GM12874 (cell line): Measurements from ENCODE around the gene LRRC8B.

Experiments
- TF ChIP-seq, protein P1 (sequence below): IDR thresholded peaks from 2 replicates; pipeline ENCODE4 v1.5.1; 2011; ENCODE audit warnings: low read depth, mild to moderate bottlenecking, control low read depth, low read length, moderate library complexity; ENCODE audit not compliant: insufficient read depth

LRRC8B gene

DNA sequence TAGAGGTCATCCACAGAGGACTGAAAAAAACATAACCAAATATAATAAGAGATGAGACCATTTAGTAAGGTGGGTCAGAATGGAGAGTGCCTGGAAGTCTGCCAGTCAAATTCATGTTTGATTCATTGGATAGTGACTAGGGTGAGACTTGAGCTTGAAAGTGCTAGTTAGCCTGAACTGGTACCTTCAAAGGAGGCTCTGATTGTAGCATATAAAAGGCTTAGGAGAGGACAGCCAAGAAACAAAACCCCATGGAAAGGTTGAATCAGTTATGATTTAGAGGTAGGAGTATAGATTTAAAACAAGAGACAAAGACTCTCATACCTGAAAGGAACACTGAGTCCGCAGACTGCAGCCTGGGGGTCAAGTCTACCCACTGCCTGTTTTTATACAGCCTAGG is 63.9 kb downstream of the LRRC8B start:
- TF ChIP-seq, protein P1, sequence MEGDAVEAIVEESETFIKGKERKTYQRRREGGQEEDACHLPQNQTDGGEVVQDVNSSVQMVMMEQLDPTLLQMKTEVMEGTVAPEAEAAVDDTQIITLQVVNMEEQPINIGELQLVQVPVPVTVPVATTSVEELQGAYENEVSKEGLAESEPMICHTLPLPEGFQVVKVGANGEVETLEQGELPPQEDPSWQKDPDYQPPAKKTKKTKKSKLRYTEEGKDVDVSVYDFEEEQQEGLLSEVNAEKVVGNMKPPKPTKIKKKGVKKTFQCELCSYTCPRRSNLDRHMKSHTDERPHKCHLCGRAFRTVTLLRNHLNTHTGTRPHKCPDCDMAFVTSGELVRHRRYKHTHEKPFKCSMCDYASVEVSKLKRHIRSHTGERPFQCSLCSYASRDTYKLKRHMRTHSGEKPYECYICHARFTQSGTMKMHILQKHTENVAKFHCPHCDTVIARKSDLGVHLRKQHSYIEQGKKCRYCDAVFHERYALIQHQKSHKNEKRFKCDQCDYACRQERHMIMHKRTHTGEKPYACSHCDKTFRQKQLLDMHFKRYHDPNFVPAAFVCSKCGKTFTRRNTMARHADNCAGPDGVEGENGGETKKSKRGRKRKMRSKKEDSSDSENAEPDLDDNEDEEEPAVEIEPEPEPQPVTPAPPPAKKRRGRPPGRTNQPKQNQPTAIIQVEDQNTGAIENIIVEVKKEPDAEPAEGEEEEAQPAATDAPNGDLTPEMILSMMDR, result no peak

DNA sequence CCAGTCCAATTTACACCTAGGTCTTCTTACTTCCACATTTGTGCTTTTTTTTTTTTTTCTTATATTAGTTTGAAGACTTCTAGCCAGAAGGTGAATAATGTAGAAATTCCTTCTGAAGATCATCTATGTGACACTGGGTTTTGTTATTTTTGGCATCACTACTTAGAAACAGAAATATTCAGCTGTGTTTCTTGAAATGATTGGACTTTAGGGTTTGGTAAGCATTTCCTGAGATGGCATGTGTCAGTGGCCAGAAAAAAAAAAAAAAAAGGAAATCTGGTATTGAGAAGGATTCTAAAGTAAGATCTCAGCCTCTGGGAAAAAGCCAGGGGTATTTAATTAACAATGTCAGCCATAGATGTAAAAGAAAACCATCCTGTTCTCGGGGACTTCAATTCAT is 64.9 kb downstream of the LRRC8B start:
- TF ChIP-seq, protein P1, result no peak

DNA sequence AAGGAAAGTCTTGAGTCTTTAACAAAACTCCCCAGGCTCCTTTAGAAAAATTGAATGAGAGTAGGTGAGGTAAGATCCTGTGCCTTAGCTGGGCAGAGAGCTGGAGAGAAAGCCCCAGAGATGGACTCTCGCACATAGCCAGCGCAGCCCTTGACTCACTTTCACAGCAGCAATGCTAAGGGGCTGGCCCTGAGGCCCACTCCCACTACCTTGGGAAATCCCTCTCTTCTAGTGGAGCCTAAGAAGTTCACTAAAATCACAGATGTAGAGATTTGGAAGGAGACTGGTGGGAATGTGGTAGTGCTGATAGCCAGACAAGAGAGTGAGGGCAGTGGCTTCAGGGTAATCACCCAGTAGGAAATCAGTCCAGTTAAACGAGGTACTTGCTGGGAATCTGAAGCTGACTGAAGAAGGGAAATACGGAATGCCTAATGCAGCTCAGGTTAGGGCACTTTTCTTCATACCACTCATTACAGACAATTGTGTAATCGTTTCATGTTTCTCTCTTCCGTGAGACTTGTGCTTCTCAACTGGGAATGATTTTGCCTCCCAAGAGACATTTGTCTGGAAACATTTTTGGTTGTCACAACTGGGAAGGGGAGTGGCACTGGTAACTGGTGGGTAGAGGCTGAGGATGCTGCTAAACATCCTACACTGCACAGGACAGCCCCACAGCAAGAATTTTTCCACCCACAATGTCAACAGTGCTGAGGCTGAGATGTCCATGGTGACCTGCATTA is 65.9 kb downstream of the LRRC8B start:
- TF ChIP-seq, protein P1, result no peak

DNA sequence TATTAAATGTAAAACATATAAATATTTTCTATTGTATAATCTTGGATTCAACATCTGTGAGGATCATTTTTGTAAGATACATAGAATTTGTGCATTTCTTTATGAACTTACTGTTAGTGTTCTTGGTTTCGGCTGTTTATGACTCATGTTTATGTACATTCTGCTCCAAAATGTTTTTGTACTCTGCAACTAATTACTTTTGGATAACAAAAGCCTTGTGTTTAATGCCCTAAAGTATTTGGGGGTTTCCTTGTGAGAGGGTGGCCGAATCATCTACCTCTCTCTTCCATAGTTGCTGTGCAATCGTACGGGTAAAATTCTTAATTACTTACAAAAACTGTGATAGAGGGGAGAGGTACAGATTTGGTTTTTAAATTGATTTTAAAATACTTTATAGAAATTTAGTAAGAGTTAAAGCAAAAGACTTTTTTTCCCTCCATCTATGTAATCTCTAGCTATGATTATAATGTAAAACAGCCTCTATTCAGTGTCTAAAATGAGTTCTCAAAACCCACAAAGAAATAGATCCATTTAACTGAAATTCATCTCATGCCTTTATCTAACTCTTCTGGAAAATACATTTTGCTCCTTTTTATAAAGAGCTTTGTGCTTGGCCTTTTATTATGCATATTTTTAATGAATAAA is 69.6 kb downstream of the LRRC8B start:
- TF ChIP-seq, protein P1, result no peak

DNA sequence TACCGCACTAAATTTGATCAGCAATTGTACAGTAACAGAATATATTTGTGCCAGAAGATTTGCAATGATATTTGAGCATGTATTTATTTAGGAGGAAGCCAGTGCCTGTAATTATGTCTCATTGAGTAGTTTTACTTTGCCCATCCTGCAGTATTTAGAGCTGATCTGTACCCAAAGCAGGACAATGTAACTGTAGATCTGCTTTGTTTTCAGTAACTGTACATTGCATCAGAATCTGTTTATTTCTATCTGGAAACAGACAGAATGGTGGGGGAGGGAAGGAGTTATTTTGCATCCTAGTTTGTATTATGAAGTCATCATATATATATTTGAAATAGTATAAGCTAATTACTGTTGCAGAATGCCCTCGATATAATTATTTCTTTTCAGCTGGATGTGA is 72.1 kb downstream of the LRRC8B start:
- TF ChIP-seq, protein P1, result no peak

DNA sequence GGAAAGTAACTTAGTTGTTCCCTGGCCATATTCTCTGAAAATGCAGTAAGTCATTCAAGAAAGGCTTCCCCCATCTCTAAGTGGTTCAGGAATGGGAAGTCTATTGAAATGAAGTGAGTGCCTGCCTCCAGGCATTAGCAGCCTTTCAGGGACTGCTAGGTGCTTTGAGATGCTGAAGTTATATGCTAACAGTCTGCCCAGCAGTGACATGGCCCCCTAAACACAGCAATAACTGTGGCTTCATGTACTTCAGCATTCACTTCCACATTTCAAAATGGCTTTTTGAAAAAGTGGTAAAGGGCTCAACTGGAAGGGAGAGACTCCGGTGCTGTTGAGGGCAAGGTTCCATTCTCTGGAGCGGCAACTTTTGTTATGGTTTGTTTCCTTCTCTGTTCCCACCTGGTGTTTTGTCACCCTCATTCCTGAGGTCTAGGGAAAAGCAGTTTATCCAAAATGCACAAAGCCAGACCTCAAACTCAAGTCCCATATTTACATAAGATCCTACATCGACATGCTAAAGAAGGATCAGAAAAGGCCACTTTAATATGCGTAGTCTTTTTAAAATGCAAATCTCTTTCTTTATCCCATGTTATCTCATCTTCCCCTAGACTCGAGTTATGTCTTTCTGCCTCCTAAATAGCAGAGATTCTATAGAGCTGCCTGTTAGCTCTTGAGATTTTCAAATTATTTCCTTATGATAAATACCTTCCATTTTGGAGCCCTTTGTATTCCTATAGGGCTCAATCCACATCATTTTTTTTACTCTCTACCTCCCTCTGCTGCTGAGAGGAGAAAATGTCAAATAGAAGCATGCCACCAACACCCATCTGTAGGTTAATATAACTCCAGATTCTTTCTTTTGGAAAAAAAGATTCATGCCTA is 74.1 kb downstream of the LRRC8B start:
- TF ChIP-seq, protein P1, result peak; percentile 39; the same call in 1 of the 2 replicates

DNA sequence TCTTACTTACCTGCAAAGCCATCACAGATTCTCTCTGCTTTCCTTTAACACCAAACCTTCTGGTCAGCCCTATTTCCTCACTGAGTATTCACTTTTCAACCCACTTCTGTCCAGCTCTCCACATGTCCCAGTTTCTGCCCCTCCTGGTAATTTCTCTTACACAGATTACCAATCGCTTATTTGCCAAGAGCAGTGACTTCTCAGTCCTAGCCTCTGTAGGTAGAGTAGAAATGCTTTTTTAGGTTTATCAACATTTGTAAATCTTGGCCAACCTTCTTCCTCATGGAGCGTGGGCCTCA is 74.7 kb downstream of the LRRC8B start:
- TF ChIP-seq, protein P1, result no peak
